ENCODE data around the gene C1GALT1.

DNA sequence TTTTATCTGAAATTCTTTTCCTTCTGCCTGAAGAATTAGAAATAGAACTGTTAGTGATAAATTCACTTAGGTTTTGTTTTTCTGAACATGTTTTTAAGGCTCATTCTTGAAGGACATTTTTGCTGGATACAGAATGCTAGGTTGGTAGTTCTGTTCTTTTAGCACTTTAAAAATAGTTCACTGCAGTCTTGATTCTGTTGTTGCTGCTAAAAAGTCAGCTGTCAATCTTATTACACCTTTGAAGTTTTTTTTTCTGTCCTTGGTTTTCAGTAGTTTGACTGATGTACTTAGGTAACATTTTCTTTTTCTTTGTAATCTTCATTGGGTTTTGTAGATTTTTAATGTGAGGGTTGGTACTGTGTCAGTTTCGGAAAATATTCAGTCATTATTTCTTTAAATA lies 48.7 kb downstream of the C1GALT1 start:
- TF ChIP-seq, protein P1, sequence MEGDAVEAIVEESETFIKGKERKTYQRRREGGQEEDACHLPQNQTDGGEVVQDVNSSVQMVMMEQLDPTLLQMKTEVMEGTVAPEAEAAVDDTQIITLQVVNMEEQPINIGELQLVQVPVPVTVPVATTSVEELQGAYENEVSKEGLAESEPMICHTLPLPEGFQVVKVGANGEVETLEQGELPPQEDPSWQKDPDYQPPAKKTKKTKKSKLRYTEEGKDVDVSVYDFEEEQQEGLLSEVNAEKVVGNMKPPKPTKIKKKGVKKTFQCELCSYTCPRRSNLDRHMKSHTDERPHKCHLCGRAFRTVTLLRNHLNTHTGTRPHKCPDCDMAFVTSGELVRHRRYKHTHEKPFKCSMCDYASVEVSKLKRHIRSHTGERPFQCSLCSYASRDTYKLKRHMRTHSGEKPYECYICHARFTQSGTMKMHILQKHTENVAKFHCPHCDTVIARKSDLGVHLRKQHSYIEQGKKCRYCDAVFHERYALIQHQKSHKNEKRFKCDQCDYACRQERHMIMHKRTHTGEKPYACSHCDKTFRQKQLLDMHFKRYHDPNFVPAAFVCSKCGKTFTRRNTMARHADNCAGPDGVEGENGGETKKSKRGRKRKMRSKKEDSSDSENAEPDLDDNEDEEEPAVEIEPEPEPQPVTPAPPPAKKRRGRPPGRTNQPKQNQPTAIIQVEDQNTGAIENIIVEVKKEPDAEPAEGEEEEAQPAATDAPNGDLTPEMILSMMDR (IDR thresholded peaks at IDR 0.05) = no peak
- TF ChIP-seq EZH2 (IDR thresholded peaks at IDR 0.05; ENCODE audit: borderline replicate concordance, insufficient read depth, low read depth, low read length, poor library complexity, severe bottlenecking) = no peak
